ENCODE results near the gene RBM44.
"Not testable (repeated sequence)": the region's sequence is repeated elsewhere in the genome, so short reads cannot be mapped to it uniquely, and the experiment has no call there.

The RBM44 gene

DNA sequence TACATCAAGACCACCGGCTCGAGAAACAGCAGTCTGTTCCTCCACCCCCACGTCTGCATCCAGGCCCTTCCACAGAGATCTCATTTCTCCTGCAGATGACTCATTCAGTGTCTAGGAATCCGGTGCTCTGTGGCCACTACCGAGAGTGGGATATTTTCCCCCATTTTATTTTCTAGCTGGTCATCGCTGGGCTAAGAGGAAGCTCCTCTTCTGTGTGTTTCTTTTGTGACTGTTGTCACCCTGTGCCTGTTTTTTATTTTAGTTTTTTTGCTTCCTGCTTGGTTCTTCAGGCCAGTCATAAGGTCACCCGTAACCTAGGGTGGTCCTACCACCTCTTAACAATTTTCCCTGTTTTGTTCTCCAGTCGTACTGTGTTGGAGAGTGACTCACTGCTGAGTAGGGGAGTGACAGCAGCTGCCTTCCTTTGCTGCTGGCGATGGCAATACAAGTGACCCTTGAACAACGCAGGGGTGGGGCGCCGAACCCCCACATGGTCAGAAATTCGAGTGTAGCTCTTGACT lies 67.6 kb downstream of the RBM44 start:
- DNase-seq: no peak
- Histone ChIP-seq H3K9ac (ENCODE audit: low read length) (no peak overlapping the region), H3K27me3 (replicated peaks; ENCODE audit: insufficient read depth, low read length) (peaks cover under 1% of the 10 kb centered on the region; the same call in 1 of the 2 replicates), H3K4me2 (ENCODE audit: low read depth, low read length) (no peak overlapping the region), H2AFZ (ENCODE audit: low read length) (no peak overlapping the region), H3K9me3 (replicated peaks; ENCODE audit: insufficient read depth, low read length) (no peaks in the 10 kb centered on the region), H3K27ac (ENCODE audit: low read length) (no peak overlapping the region), H3K79me2 (ENCODE audit: low read length) (no peaks in the 10 kb centered on the region), H3K36me3 (replicated peaks; ENCODE audit: insufficient read depth, low read length) (no peaks in the 10 kb centered on the region), H3K4me3 (ENCODE audit: low read length) (no peak overlapping the region), H3K9me2 (replicated peaks; ENCODE audit: insufficient read depth, low read length) (no peaks in the 10 kb centered on the region), H3K4me1 (ENCODE audit: low read length) (no peaks in the 10 kb centered on the region), H3F3A (ENCODE audit: insufficient read depth, low read length) (no peaks in the 10 kb centered on the region), H4K20me1 (ENCODE audit: insufficient read depth, low read length) (no peaks in the 10 kb centered on the region)
- TF ChIP-seq EZH2 (optimal IDR thresholded peaks at IDR 0.05; ENCODE audit: low read depth, low read length): no peak
- no peak for TF ChIP-seq EZH2phosphoT487 (IDR thresholded peaks at IDR 0.05; ENCODE audit: low read length)
- TF ChIP-seq CTCF (IDR thresholded peaks at IDR 0.05; ENCODE audit: low read length): no peak

DNA sequence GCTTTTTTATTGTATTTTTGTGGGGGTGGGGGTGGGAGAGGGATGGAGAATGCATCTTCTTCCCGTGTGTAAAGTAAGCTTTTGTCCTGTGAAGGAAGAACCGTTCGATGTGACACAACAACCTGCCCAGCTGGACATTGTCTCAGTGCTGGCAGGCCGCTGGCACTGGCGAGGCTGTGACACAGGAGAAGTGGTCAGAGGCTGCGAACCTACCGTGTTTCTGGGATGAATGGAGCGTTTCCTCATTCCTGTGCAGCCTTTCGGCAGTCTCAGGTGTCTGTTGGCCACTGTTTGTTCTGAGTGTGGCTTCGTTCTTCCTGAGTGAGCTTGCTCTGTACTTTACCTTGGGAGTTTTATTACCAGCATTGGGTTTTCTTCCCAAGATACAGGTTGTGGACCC lies 68.9 kb downstream of the RBM44 start:
- no peak for DNase-seq
- TF ChIP-seq EZH2phosphoT487 (IDR thresholded peaks at IDR 0.05; ENCODE audit: low read length): no peak
- no peak for TF ChIP-seq CTCF (IDR thresholded peaks at IDR 0.05; ENCODE audit: low read length)
- no peak for TF ChIP-seq EZH2 (optimal IDR thresholded peaks at IDR 0.05; ENCODE audit: low read depth, low read length)
- Histone ChIP-seq H3K79me2 (ENCODE audit: low read length) (no peaks in the 10 kb centered on the region), H4K20me1 (ENCODE audit: insufficient read depth, low read length) (no peaks in the 10 kb centered on the region), H2AFZ (ENCODE audit: low read length) (no peak overlapping the region), H3K9ac (ENCODE audit: low read length) (no peak overlapping the region), H3K4me3 (ENCODE audit: low read length) (no peak overlapping the region), H3K27ac (ENCODE audit: low read length) (no peak overlapping the region), H3K4me2 (ENCODE audit: low read depth, low read length) (no peak overlapping the region), H3K9me2 (replicated peaks; ENCODE audit: insufficient read depth, low read length) (no peaks in the 10 kb centered on the region), H3K27me3 (replicated peaks; ENCODE audit: insufficient read depth, low read length) (no peaks in the 10 kb centered on the region), H3K4me1 (ENCODE audit: low read length) (no peaks in the 10 kb centered on the region), H3K36me3 (replicated peaks; ENCODE audit: insufficient read depth, low read length) (no peaks in the 10 kb centered on the region), H3K9me3 (replicated peaks; ENCODE audit: insufficient read depth, low read length) (no peaks in the 10 kb centered on the region), H3F3A (ENCODE audit: insufficient read depth, low read length) (no peaks in the 10 kb centered on the region)

- not testable (repeated sequence) for H3K27me3 ChIP-seq (replicated peaks; ENCODE audit: insufficient read depth, low read length); H3K4me3 ChIP-seq (ENCODE audit: low read length); DNase-seq; H3K79me2 ChIP-seq (ENCODE audit: low read length); H3K9ac ChIP-seq (ENCODE audit: low read length); H4K20me1 ChIP-seq (ENCODE audit: insufficient read depth, low read length); H3K36me3 ChIP-seq (replicated peaks; ENCODE audit: insufficient read depth, low read length); H3K9me3 ChIP-seq (replicated peaks; ENCODE audit: insufficient read depth, low read length); H3F3A ChIP-seq (ENCODE audit: insufficient read depth, low read length); H2AFZ ChIP-seq (ENCODE audit: low read length); H3K4me2 ChIP-seq (ENCODE audit: low read depth, low read length); H3K4me1 ChIP-seq (ENCODE audit: low read length); H3K9me2 ChIP-seq (replicated peaks; ENCODE audit: insufficient read depth, low read length); H3K27ac ChIP-seq (ENCODE audit: low read length)
These were observed 69.5 kb downstream of the RBM44 start for GRCh38 chr2:237868074-237868473.

DNA sequence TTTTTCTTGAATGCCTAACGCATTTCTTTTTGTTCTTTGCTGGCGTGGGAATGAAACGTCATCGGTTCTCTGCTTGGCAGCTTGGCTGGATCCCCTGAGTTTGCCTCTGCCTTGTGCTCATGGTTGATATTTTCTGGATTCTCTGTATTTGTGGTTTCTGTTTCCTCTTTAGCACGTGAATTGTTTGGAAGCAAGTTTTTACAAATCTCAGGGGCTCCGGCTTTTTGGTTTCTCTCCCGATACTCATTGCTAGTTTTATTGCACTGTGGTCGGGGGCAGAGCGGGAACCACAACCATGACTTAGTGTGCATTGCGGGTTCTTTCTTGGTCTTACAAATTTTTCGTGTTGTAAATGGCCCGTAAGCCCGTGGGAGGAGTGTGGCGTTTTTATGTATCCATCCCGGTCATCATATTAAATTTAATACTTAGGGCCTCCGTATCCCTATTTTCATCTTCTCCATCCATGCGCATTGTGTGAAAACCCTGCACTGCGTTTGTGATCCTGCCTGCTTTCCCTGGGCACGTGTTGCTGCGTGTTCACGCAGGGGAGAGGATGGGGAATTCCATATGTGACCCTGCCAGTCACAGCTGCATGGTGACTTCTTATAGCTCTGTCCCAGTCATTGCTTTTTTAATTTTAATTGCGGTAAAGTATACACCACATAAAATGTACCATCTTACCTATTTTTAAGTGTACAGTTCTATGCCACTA lies 70.2 kb downstream of the RBM44 start:
- Histone ChIP-seq H3K4me2 (ENCODE audit: low read depth, low read length) (no peak overlapping the region), H3K9me3 (replicated peaks; ENCODE audit: insufficient read depth, low read length) (no peaks in the 10 kb centered on the region), H3K36me3 (replicated peaks; ENCODE audit: insufficient read depth, low read length) (no peaks in the 10 kb centered on the region), H3K27ac (ENCODE audit: low read length) (no peak overlapping the region), H3F3A (ENCODE audit: insufficient read depth, low read length) (no peaks in the 10 kb centered on the region), H3K9me2 (replicated peaks; ENCODE audit: insufficient read depth, low read length) (no peaks in the 10 kb centered on the region), H2AFZ (ENCODE audit: low read length) (no peak overlapping the region), H3K4me1 (ENCODE audit: low read length) (no peaks in the 10 kb centered on the region), H4K20me1 (ENCODE audit: insufficient read depth, low read length) (no peaks in the 10 kb centered on the region), H3K79me2 (ENCODE audit: low read length) (no peaks in the 10 kb centered on the region), H3K27me3 (replicated peaks; ENCODE audit: insufficient read depth, low read length) (no peaks in the 10 kb centered on the region), H3K9ac (ENCODE audit: low read length) (no peak overlapping the region), H3K4me3 (ENCODE audit: low read length) (no peak overlapping the region)
- TF ChIP-seq CTCF (IDR thresholded peaks at IDR 0.05; ENCODE audit: low read length): no peak
- no peak for TF ChIP-seq EZH2phosphoT487 (IDR thresholded peaks at IDR 0.05; ENCODE audit: low read length)
- no peak for TF ChIP-seq EZH2 (optimal IDR thresholded peaks at IDR 0.05; ENCODE audit: low read depth, low read length)
- DNase-seq: no peak

Data from MM.1S (cell line).